ENCODE data around the gene SLC30A9. TPM values are rescaled to one million over a fixed set of nuclear protein-coding genes. Genes with fewer than 3 reads are reported as not detected.

Gene SLC30A9
- total and polyA plus RNA-seq, 2 donors (not counting 3 experiments of a cell fraction or from before 2014, with no cell fraction given) = 24.5 to 40.6 TPM

GRCh38 chr4:42119886-42120285 lies 129.6 kb downstream of the SLC30A9 start:
- no peak for TF ChIP-seq CTCF (IDR thresholded peaks at IDR 0.05; ENCODE audit: extremely low read depth in 1 of 2, insufficient read depth in 1 of 2, low read depth in 1 of 2, low read length in 2 of 2)
- no peak for TF ChIP-seq EZH2 (IDR thresholded peaks at IDR 0.05; ENCODE audit: borderline replicate concordance, low read depth, low read length, severe bottlenecking)
- DNase-seq (ENCODE audit: low read depth, low spot score) (no peak), FAIRE-seq (no peak)
- no peaks in the 10 kb centered on the region for H3K27me3 ChIP-seq (ENCODE audit: control insufficient read depth in 2 of 2, insufficient read depth in 2 of 2, low read length in 2 of 2)
- no peaks in the 10 kb centered on the region for H3K79me2 ChIP-seq (ENCODE audit: control insufficient read depth, insufficient read depth, low read length)
- H2AFZ ChIP-seq (ENCODE audit: low read depth, low read length) = no peak overlapping the region
- H3K36me3 ChIP-seq (ENCODE audit: control insufficient read depth in 2 of 2, extremely low read depth in 1 of 2, insufficient read depth in 2 of 2, low read length in 2 of 2) = no peaks in the 10 kb centered on the region
- POLR2A ChIA-PET = no interaction called here
- H3K4me3 ChIP-seq (replicated peaks in 1 of 3; ENCODE audit: insufficient read depth in 1 of 3, low read depth in 1 of 3, low read length in 3 of 3) = no peak overlapping the region
- no TSS peak for BruUV-seq (replicated peaks)
- dilution Hi-C loops (cut with MboI; ENCODE audit: extremely low pct_ligation_motif_present, low sequenced_read_pairs) (no loop called here), intact Hi-C loops (cut with micrococcal nuclease) (no loop called here)
- no peaks in the 10 kb centered on the region for H3K4me1 ChIP-seq (ENCODE audit: control insufficient read depth, extremely low read depth, insufficient read depth, low read length)
- H3K9me3 ChIP-seq (replicated peaks; ENCODE audit: control insufficient read depth, insufficient read depth, low read length) = no peaks in the 10 kb centered on the region
- H3K9ac ChIP-seq (replicated peaks; ENCODE audit: extremely low read depth, insufficient read depth, low read length) = no peak overlapping the region
- no peak overlapping the region for H3K27ac ChIP-seq (ENCODE audit: insufficient read depth, low read depth, low read length)
- H3K4me2 ChIP-seq (ENCODE audit: insufficient read depth, low read length) = no peak overlapping the region
- no peaks in the 10 kb centered on the region for H3K9me1 ChIP-seq (replicated peaks; ENCODE audit: control insufficient read depth, extremely low read depth, insufficient read depth, low read length)
- CTCF ChIA-PET = no interaction called here
- no peaks in the 10 kb centered on the region for H4K20me1 ChIP-seq (replicated peaks; ENCODE audit: control insufficient read depth, extremely low read depth, insufficient read depth, low read length)

GRCh38 chr4:42122237-42122636 lies 131.9 kb downstream of the SLC30A9 start:
- Histone ChIP-seq H3K4me3 (replicated peaks in 1 of 3; ENCODE audit: insufficient read depth in 1 of 3, low read depth in 1 of 3, low read length in 3 of 3) (no peak overlapping the region), H3K9ac (replicated peaks; ENCODE audit: extremely low read depth, insufficient read depth, low read length) (no peak overlapping the region), H3K27ac (ENCODE audit: insufficient read depth, low read depth, low read length) (no peak overlapping the region), H2AFZ (ENCODE audit: low read depth, low read length) (no peak overlapping the region), H3K9me1 (replicated peaks; ENCODE audit: control insufficient read depth, extremely low read depth, insufficient read depth, low read length) (no peaks in the 10 kb centered on the region), H4K20me1 (replicated peaks; ENCODE audit: control insufficient read depth, extremely low read depth, insufficient read depth, low read length) (no peaks in the 10 kb centered on the region), H3K9me3 (replicated peaks; ENCODE audit: control insufficient read depth, insufficient read depth, low read length) (no peaks in the 10 kb centered on the region), H3K4me2 (ENCODE audit: insufficient read depth, low read length) (no peak overlapping the region), H3K4me1 (ENCODE audit: control insufficient read depth, extremely low read depth, insufficient read depth, low read length) (no peaks in the 10 kb centered on the region), H3K27me3 (ENCODE audit: control insufficient read depth in 2 of 2, insufficient read depth in 2 of 2, low read length in 2 of 2) (no peaks in the 10 kb centered on the region), H3K36me3 (ENCODE audit: control insufficient read depth in 2 of 2, extremely low read depth in 1 of 2, insufficient read depth in 2 of 2, low read length in 2 of 2) (no peaks in the 10 kb centered on the region), H3K79me2 (ENCODE audit: control insufficient read depth, insufficient read depth, low read length) (no peaks in the 10 kb centered on the region)
- no peak for DNase-seq (ENCODE audit: low read depth, low spot score)
- CTCF ChIA-PET = interaction anchor here (0.6 to 1.4 kb wide), 2 partner anchors 10 to 417 kb away, joined by 3 read pairs; no protein-coding TSS in a partner anchor
- BruUV-seq (replicated peaks) = no TSS peak
- no peak for FAIRE-seq
- intact Hi-C loops (cut with micrococcal nuclease) = no loop called here
- POLR2A ChIA-PET = no interaction called here
- dilution Hi-C loops (cut with MboI; ENCODE audit: extremely low pct_ligation_motif_present, low sequenced_read_pairs) = no loop called here
- TF ChIP-seq MYC (IDR thresholded peaks at IDR 0.05; ENCODE audit: low read depth, low read length) = no peak
- TF ChIP-seq FOS (IDR thresholded peaks at IDR 0.05; ENCODE audit: borderline replicate concordance, insufficient read depth, low read length) = no peak
- no peak for TF ChIP-seq MAX (IDR thresholded peaks at IDR 0.05; ENCODE audit: insufficient read depth, insufficient read length)
- TF ChIP-seq JUN (IDR thresholded peaks at IDR 0.05; ENCODE audit: borderline replicate concordance, insufficient read depth, insufficient read length, low read depth) = no peak
- TF ChIP-seq EZH2 (IDR thresholded peaks at IDR 0.05; ENCODE audit: borderline replicate concordance, low read depth, low read length, severe bottlenecking) = no peak
- TF ChIP-seq POLR2A (IDR thresholded peaks at IDR 0.05; ENCODE audit: low read depth, low read length) = no peak
- TF ChIP-seq CTCF (IDR thresholded peaks at IDR 0.05; ENCODE audit: extremely low read depth in 1 of 2, insufficient read depth in 1 of 2, low read depth in 1 of 2, low read length in 2 of 2) = no peak
- no peak for TF ChIP-seq GATA2 (IDR thresholded peaks at IDR 0.05; ENCODE audit: insufficient read depth, insufficient read length, low read depth, low read length)
- no peak for TF ChIP-seq POLR2AphosphoS5 (IDR thresholded peaks at IDR 0.05; ENCODE audit: insufficient read depth, low read depth, low read length)

Measured in endothelial cell of umbilical vein (primary cell).